Psoas muscle (tissue), 8 donors: ENCODE data around the gene GJB5. TPM values are rescaled to one million over a fixed set of nuclear protein-coding genes. Genes with fewer than 3 reads are reported as not detected.

Experiments
- ATAC-seq, 4 donors: fragments of 200-7000 bp; cut with Tn5 transposase; one replicate each; pipeline ENCODE4 v1.9.1; 2020; ENCODE audit warnings: moderate library complexity in 3 of 4, mild to moderate bottlenecking in 2 of 4
- DNase-seq, 2 donors: peaks; one replicate each; pipeline ENCODE4 v3.0.0-alpha.2; 2020
- H3K27ac ChIP-seq: fragments of 200-600 bp; one replicate; pipeline ENCODE4 v1.8.0; 2022
- H3K27me3 ChIP-seq, 3 donors: fragments of 200-600 bp in 1 of 3; one replicate each; pipeline versions ENCODE4 v1.6.1 to v1.8.0; 2013 to 2022; ENCODE audit warnings: low read length in 2 of 3, mild to moderate bottlenecking in 2 of 3, moderate library complexity in 1 of 3; ENCODE audit not compliant: insufficient read depth in 3 of 3
- H3K36me3 ChIP-seq, 2 donors: fragments of 200-600 bp in 1 of 2; one replicate each; pipeline versions ENCODE4 v1.6.1 to v1.8.0; 2013 to 2022; ENCODE audit warnings: low read depth in 1 of 2, mild to moderate bottlenecking in 1 of 2, moderate library complexity in 1 of 2; ENCODE audit not compliant: insufficient read depth in 1 of 2
- H3K4me1 ChIP-seq: fragments of 200-600 bp; one replicate; pipeline ENCODE4 v1.8.0; 2022
- H3K4me3 ChIP-seq: fragments of 200-600 bp; one replicate; pipeline ENCODE4 v1.8.0; 2022; ENCODE audit warnings: mild to moderate bottlenecking
- H3K9me3 ChIP-seq: fragments of 200-600 bp; one replicate; pipeline ENCODE4 v1.8.0; 2022
- CTCF ChIP-seq: fragments of 200-600 bp; IDR thresholded peaks from one replicate; pipeline ENCODE4 v1.8.0; 2022; ENCODE audit warnings: antibody characterized with exemption
- WGBS, 3 donors: extraction: QIAGEN DNeasy Blood & Tissue Kit; methylation state at CpG; one replicate each; pipeline versions ENCODE4 v1.1.6 to v1.1.7; 2013; 5-methylcytosine and 5-hydroxymethylcytosine counted together
- intact Hi-C, 2 donors: fragments of 100-400 bp; cut with DNase I; formaldehyde crosslinking; loops; one replicate each; pipeline versions ENCODE4 v1.11.0 to v1.14.2; 2022
- polyA plus RNA-seq, 3 donors: library from polyadenylated mRNA; stranded (reverse); fragments of 200-250 nt; gene quantifications; one replicate each; pipeline ENCODE4 v1.2.3, GENCODE V29; 2013
- total RNA-seq, 4 donors: library from RNA; stranded (reverse); fragmentation: NEBNext Ultra II Directional in 2 of 4; extraction: Animal tissue kit (Norgen Biotek cat#: 25700) in 2 of 4; gene quantifications; one replicate each; pipeline versions ENCODE4 v1.2.1 to v1.2.4, GENCODE V29; 2021 to 2023
- donor health status: healthy with polysubstance abuse.
- donor health status: DM: no; HTN: no; CAD: no; lungs with moderate emphysema.
- donor health status: Bipolar disorder and iron deficiency.
- donor health status: healthy.
- donor health status: DM: yes; HTN: yes; CAD: no.
- donor health status: DM: no; HTN: no; CAD: no.
- donor health status: DM: no; HTN: no; CAD: no.
- donor health status: DM: yes; HTN: yes; CAD: no.

The GJB5 gene
- total and polyA plus RNA-seq, 7 donors: 0.03 TPM; not detected in 6

- DNase-seq: no peak
- H3K36me3 ChIP-seq: peaks cover 0 to 39% of the 10 kb centered on the region in 2 donors
- 81 to 82% (median 82%) methylated on average over 6 of the region's 6 CpGs for WGBS, 3 donors
- no peak for TF ChIP-seq CTCF
- ATAC-seq: no peak
- peak overlapping the region; percentile 63 for H3K4me3 ChIP-seq
- peaks cover 0 to 4% (median 0%) of the 10 kb centered on the region in 3 donors for H3K27me3 ChIP-seq
- intact Hi-C loops: no loop called here
- no peaks in the 10 kb centered on the region for H3K4me1 ChIP-seq
- H3K9me3 ChIP-seq: no peaks in the 10 kb centered on the region
- H3K27ac ChIP-seq: no peak overlapping the region
Measured at GRCh38 chr1:34796990-34797389, 42.1 kb downstream of the GJB5 start.

- Histone ChIP-seq H3K27ac (no peak overlapping the region), H3K27me3 (no peaks in the 10 kb centered on the region), H3K36me3 (peaks cover 0 to 26% of the 10 kb centered on the region in 2 donors), H3K4me1 (no peaks in the 10 kb centered on the region), H3K9me3 (no peaks in the 10 kb centered on the region), H3K4me3 (no peak overlapping the region)
- DNase-seq (no peak), ATAC-seq (no peak)
- intact Hi-C loops: no loop called here
- no peak for TF ChIP-seq CTCF
- 82 to 94% (median 89%) methylated on average over 6 of the region's 6 CpGs for WGBS, 3 donors
Measured at GRCh38 chr1:34800214-34800613, 45.4 kb downstream of the GJB5 start.

DNA sequence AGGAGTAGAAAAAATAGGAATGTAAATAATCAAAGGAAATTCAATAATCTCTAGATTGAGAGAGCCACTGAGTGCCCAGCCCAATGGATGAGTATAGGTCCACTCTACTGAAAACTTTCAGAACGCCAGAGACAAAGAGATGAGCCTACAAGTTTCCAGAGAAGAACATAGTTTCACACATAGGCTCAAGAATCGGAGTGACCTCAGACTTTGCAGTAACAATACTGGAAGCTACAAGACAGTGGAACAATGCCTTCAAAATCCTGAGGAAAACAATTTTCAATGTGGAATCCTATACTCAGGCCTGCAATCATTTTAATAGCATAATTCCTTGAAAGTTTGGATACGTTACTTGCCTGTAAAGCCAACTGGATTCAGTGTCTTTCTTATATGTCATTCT is 48.9 kb downstream of the GJB5 start:
- DNase-seq: no peak
- H3K9me3 ChIP-seq: no peaks in the 10 kb centered on the region
- no peaks in the 10 kb centered on the region for H3K27me3 ChIP-seq
- WGBS, 3 donors: 95 to 100% (median 98%) methylated on average over 3 of the region's 3 CpGs
- TF ChIP-seq CTCF: no peak
- H3K27ac ChIP-seq: no peak overlapping the region
- no peaks in the 10 kb centered on the region for H3K4me1 ChIP-seq
- intact Hi-C loops: no loop called here
- no peaks in the 10 kb centered on the region for H3K36me3 ChIP-seq
- no peak for ATAC-seq
- H3K4me3 ChIP-seq: no peak overlapping the region

GRCh38 chr1:34806396-34806795 is 51.5 kb downstream of the GJB5 start:
- Histone ChIP-seq H3K27ac (no peak overlapping the region), H3K4me1 (no peaks in the 10 kb centered on the region), H3K4me3 (no peak overlapping the region), H3K9me3 (no peaks in the 10 kb centered on the region), H3K27me3 (no peaks in the 10 kb centered on the region), H3K36me3 (no peaks in the 10 kb centered on the region)
- ATAC-seq: no peak
- intact Hi-C loops: no loop called here
- no peak for TF ChIP-seq CTCF
- WGBS, 3 donors: 36 to 57% (median 48%) methylated on average over 3 of the region's 3 CpGs
- no peak for DNase-seq

Other genes with a start within 250 kb of the GJB5 start
- not detected for gene GJB4, start 4.7 kb downstream of the GJB5 start, total RNA-seq
- gene GJB4, start 4.7 kb downstream of the GJB5 start, polyA plus RNA-seq: not detected
- not detected for gene GJB3, start 26.2 kb downstream of the GJB5 start, total RNA-seq
- under 1 TPM in 2 of 3 donors, not detected in 1; 0.03 TPM for gene GJB3, start 26.2 kb downstream of the GJB5 start, polyA plus RNA-seq
- 10 to 100 TPM in 2 of 4 donors, 1 to 10 TPM in 2; 9.1 to 19.7 (median 11.0) TPM for gene GJA4, start 38.0 kb downstream of the GJB5 start, total RNA-seq
- 10 to 100 TPM in 2 of 3 donors, 1 to 10 TPM in 1; 9.3 to 13.0 (median 11.6) TPM for gene GJA4, start 38.0 kb downstream of the GJB5 start, polyA plus RNA-seq
- gene SMIM12, start 104.7 kb downstream of the GJB5 start, total RNA-seq: 10 to 100 TPM; 17.9 to 66.5 (median 45.8) TPM
- 100 to 1,000 TPM in 2 of 3 donors, 10 to 100 TPM in 1; 59.2 to 140 (median 101) TPM for gene SMIM12, start 104.7 kb downstream of the GJB5 start, polyA plus RNA-seq
- under 1 TPM in 3 of 4 donors, not detected in 1; 0.08 to 0.44 (median 0.17) TPM for gene DLGAP3, start 174.6 kb downstream of the GJB5 start, total RNA-seq
- under 1 TPM; 0.01 to 0.08 (median 0.03) TPM for gene DLGAP3, start 174.6 kb downstream of the GJB5 start, polyA plus RNA-seq
- 1 to 10 TPM; 3.0 to 7.1 (median 4.3) TPM for gene TMEM35B, start 230.3 kb downstream of the GJB5 start, total RNA-seq
- 10 to 100 TPM in 1 of 3 donors, 1 to 10 TPM in 2; 5.7 to 13.2 (median 8.5) TPM for gene TMEM35B, start 230.3 kb downstream of the GJB5 start, polyA plus RNA-seq